Neuronal stem cell (in vitro differentiated cells): Measurements from ENCODE around the gene RAD51B.

ENCODE experiments used
- DNase-seq: peaks from one replicate; pipeline ENCODE4 v3.0.0-alpha.2; 2013; ENCODE audit warnings: low spot score
- H2AFZ ChIP-seq: one replicate; pipeline ENCODE4 v1.6.1; 2013; ENCODE audit warnings: mild to moderate bottlenecking, low read length, inconsistent platforms
- H2AK5ac ChIP-seq: 2 replicates; pipeline ENCODE4 v1.6.1; 2013; ENCODE audit warnings: low read depth, mild to moderate bottlenecking, inconsistent platforms, low read length, moderate library complexity, mixed read lengths
- H2BK120ac ChIP-seq: 2 replicates; pipeline ENCODE4 v1.6.1; 2013; ENCODE audit warnings: low read depth, mild to moderate bottlenecking, inconsistent platforms, low read length, moderate library complexity, mixed read lengths
- H2BK12ac ChIP-seq: one replicate; pipeline ENCODE4 v1.6.1; 2013; ENCODE audit warnings: low read length, inconsistent platforms
- H2BK15ac ChIP-seq: 2 replicates; pipeline ENCODE4 v1.6.1; 2013; ENCODE audit warnings: mild to moderate bottlenecking, low read length, inconsistent platforms, mixed read lengths
- H2BK5ac ChIP-seq: one replicate; pipeline ENCODE4 v1.6.1; 2013; ENCODE audit warnings: inconsistent platforms, mild to moderate bottlenecking, low read length, moderate library complexity
- H3K14ac ChIP-seq: one replicate; pipeline ENCODE4 v1.6.1; 2013; ENCODE audit warnings: low read length, inconsistent platforms
- H3K18ac ChIP-seq: 2 replicates; pipeline ENCODE4 v1.6.1; 2013; ENCODE audit warnings: low read length, inconsistent platforms
- H3K23ac ChIP-seq: 2 replicates; pipeline ENCODE4 v1.6.1; 2013; ENCODE audit warnings: low read depth, mild to moderate bottlenecking, mixed read lengths, low read length, inconsistent platforms; ENCODE audit not compliant: poor library complexity
- H3K27ac ChIP-seq: replicated peaks from 3 replicates; pipeline ENCODE4 v1.5.1; 2013; ENCODE audit warnings: low read length, inconsistent platforms
- H3K27me3 ChIP-seq, 3 experiments: 2 replicates each; pipeline ENCODE4 v1.6.1; 2013; ENCODE audit warnings: low read length in 3 of 3, mild to moderate bottlenecking in 2 of 3, inconsistent platforms in 1 of 3, low read depth in 1 of 3, mixed read lengths in 1 of 3, moderate library complexity in 1 of 3; ENCODE audit not compliant: control insufficient read depth in 3 of 3, insufficient read depth in 3 of 3
- H3K36me3 ChIP-seq, 2 donors: replicated peaks in 1 of 2; 2 replicates each; pipeline ENCODE4 v1.6.1; 2013; ENCODE audit warnings: low read length in 2 of 2; ENCODE audit not compliant: control insufficient read depth in 2 of 2, insufficient read depth in 2 of 2
- H3K4ac ChIP-seq: 2 replicates; pipeline ENCODE4 v1.6.1; 2013; ENCODE audit warnings: inconsistent platforms, mild to moderate bottlenecking, low read length, moderate library complexity
- H3K4me1 ChIP-seq, 2 donors: 1 replicate in 1 of 2; 2 replicates in 1 of 2; pipeline ENCODE4 v1.6.1; 2013; ENCODE audit warnings: low read length in 2 of 2, low read depth in 1 of 2; ENCODE audit not compliant: control insufficient read depth in 2 of 2, insufficient read depth in 1 of 2
- H3K4me2 ChIP-seq: one replicate; pipeline ENCODE4 v1.6.1; 2013; ENCODE audit warnings: mild to moderate bottlenecking, low read length, inconsistent platforms; ENCODE audit not compliant: insufficient read depth, poor library complexity, severe bottlenecking
- H3K4me3 ChIP-seq, 2 donors: 2 replicates each; pipeline ENCODE4 v1.5.1; 2013; ENCODE audit warnings: low read length in 2 of 2, mild to moderate bottlenecking in 2 of 2, inconsistent platforms in 1 of 2, moderate library complexity in 1 of 2
- H3K79me1 ChIP-seq: one replicate; pipeline ENCODE4 v1.6.1; 2013; ENCODE audit warnings: low read depth, mild to moderate bottlenecking, inconsistent platforms, low read length, moderate library complexity
- H3K9ac ChIP-seq: one replicate; pipeline ENCODE4 v1.6.1; 2013; ENCODE audit warnings: mild to moderate bottlenecking, low read depth, low read length, inconsistent platforms; ENCODE audit not compliant: poor library complexity
- H3K9me3 ChIP-seq, 2 donors: replicated peaks in 1 of 2; 2 replicates each; pipeline versions ENCODE3 to v1.6.1; 2013; ENCODE audit warnings: low read length in 2 of 2, mild to moderate bottlenecking in 2 of 2, inconsistent platforms in 1 of 2, low read depth in 1 of 2, mixed read lengths in 1 of 2, moderate library complexity in 1 of 2; ENCODE audit not compliant: control insufficient read depth in 2 of 2, insufficient read depth in 1 of 2
- H4K8ac ChIP-seq: one replicate; pipeline ENCODE4 v1.6.1; 2013; ENCODE audit warnings: low read depth, mild to moderate bottlenecking, inconsistent platforms, low read length, moderate library complexity
- H4K91ac ChIP-seq: one replicate; pipeline ENCODE4 v1.6.1; 2013; ENCODE audit warnings: low read length, low read depth, mild to moderate bottlenecking, inconsistent platforms; ENCODE audit not compliant: poor library complexity
- WGBS, 2 donors: extraction: QIAGEN DNeasy Blood & Tissue Kit; methylation state at CpG; one replicate each; pipeline ENCODE4 v1.1.7; 2013; ENCODE audit warnings: missing lambda C conversion rate in 2 of 2, mixed read lengths in 1 of 2; ENCODE audit not compliant: insufficient read length in 2 of 2, insufficient replicate concordance in 1 of 2; ENCODE audit errors: extremely low coverage in 2 of 2; 5-methylcytosine and 5-hydroxymethylcytosine counted together

RAD51B gene

DNA sequence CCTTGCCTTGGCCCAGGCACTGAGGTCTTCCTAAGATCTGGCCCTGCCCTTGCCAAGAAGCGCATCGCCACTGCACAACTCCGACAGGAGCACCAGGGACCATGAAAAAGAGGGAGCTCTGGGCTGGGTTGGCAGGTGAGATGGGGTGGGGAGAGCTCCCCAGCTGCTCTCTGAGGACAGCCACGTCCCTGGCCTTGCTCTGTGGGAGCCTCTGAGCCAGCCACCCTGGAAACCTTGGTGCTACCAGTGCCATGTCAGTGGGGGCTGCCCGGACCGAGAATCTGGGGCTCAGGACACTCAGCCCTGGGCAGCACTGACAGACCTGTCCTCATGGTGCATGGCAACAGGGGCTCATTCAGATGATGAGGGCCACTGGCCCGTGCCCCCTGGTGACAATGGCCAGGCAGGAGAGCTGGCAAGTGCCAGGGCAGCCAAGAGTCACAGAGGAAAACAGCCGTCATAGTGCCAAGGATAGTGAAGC, 838.5 kb downstream of the RAD51B start:
- peak overlapping the region; percentile 36 for H2BK120ac ChIP-seq
- peak overlapping the region; percentile 56 for H2BK15ac ChIP-seq
- no CpG with 5 or more reads among the region's 8 CpGs for WGBS, 2 donors
- H3K27ac ChIP-seq: no peak overlapping the region
- no peaks in the 10 kb centered on the region for H3K36me3 ChIP-seq
- H3K9ac ChIP-seq: no peak overlapping the region
- no peak overlapping the region for H3K23ac ChIP-seq
- H3K27me3 ChIP-seq: no peaks in the 10 kb centered on the region
- peak overlapping the region; percentile 8 for H2BK12ac ChIP-seq
- no peak overlapping the region for H2BK5ac ChIP-seq
- no peak for DNase-seq
- no peak overlapping the region for H4K8ac ChIP-seq
- H3K79me1 ChIP-seq: no peaks in the 10 kb centered on the region
- H3K18ac ChIP-seq: peak overlapping the region; percentile 77
- no peak overlapping the region for H2AFZ ChIP-seq
- no peak overlapping the region for H3K4ac ChIP-seq
- peaks cover 0 to 3% of the 10 kb centered on the region in 2 donors for H3K9me3 ChIP-seq
- peaks cover 27 to 29% of the 10 kb centered on the region in 2 donors for H3K4me1 ChIP-seq
- peak overlapping the region; percentile 95 for H2AK5ac ChIP-seq
- no peak overlapping the region for H4K91ac ChIP-seq
- no peak overlapping the region for H3K4me3 ChIP-seq
- H3K14ac ChIP-seq: peak overlapping the region; percentile 33
- no peak overlapping the region for H3K4me2 ChIP-seq

DNA sequence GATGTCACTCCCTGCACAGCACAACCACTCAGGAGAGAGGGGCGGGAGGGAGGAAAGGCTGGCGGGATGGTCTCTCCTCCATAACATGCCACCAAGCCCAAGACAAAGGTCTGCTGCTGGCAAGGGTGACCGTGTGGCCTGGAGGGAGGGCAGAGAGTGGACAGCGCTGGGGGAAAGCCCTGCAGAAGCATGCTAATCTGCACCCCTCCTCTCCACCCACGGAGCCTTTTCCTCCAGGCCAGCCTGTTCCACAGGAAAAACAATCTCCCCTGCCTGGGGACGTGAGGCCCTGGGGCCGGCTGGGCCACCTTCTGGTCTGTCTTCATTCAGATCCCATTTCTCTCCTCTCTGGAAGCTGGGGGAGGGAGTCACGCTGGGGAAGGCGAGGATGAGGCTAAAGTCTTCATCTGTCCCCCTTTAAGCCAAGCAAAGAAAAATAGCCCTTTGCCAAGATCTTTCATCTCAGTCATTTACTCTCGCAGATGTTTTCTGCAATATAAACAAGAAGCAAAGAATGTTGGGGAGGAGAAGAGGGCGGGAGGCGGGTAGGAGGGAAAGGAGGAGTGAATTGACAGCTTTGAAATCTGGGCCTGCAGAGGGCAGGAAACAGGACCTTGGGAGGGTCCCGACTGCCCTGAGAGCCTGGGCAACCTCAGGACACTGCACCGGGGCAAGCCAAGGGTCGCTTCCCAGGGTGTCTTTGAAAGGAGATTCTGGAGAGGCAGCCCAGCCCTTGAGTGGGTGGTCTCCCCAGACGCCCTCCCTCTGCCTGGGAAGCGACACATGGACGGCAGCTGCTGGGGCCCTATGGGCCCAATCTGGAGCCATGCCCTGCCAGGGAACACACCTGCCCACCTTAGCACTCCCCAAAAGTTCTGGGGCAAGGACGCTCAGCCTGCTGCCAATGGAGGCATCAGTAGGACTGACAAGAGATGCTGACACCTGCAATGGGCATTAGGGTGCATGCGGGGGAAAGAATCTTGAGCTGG, 839.7 kb downstream of the RAD51B start:
- DNase-seq: no peak
- Histone ChIP-seq H2BK12ac (peak overlapping the region; percentile 76), H2BK5ac (peak overlapping the region; percentile 9), H3K9me3 (peaks cover 0 to 3% of the 10 kb centered on the region in 2 donors), H3K79me1 (no peaks in the 10 kb centered on the region), H3K4me3 (no peak overlapping the region), H2AFZ (peak overlapping the region; percentile 76), H3K9ac (no peak overlapping the region), H3K14ac (peak overlapping the region; percentile 11), H3K4ac (no peak overlapping the region), H2BK15ac (peak overlapping the region; percentile 28), H3K36me3 (no peaks in the 10 kb centered on the region), H4K91ac (no peak overlapping the region), H3K27me3 (no peaks in the 10 kb centered on the region), H3K4me1 (peaks cover 27 to 29% of the 10 kb centered on the region in 2 donors), H4K8ac (no peak overlapping the region), H2AK5ac (peak overlapping the region; percentile 59), H3K4me2 (no peak overlapping the region), H3K27ac (peak overlapping the region; percentile 9), H2BK120ac (no peak overlapping the region), H3K18ac (peak overlapping the region; percentile 87), H3K23ac (no peak overlapping the region)
- no CpG with 5 or more reads among the region's 20 CpGs for WGBS, 2 donors

DNA sequence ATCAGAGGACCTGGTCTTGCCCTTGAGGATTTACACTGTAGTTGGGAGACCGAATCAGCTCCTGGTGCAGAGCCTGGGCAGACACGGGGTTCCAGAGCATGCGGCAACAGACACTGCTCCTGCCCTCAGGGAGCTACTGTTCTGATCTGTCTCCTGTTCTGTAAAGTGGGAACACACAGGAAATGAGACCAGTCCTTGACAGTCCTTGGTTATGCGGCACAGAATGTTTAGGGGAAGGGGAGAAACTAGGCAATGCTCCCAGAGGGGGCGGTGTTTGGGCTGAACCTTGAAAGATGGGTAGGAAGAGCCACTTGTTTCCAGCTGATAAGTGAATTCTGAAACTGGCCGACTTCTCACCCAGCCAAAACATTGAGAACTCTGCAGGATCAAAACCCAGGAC, 840.9 kb downstream of the RAD51B start:
- DNase-seq: no peak
- H4K91ac ChIP-seq: no peak overlapping the region
- no peak overlapping the region for H2BK12ac ChIP-seq
- H3K79me1 ChIP-seq: no peaks in the 10 kb centered on the region
- H3K9me3 ChIP-seq: peaks cover 0 to 3% of the 10 kb centered on the region in 2 donors
- H2BK120ac ChIP-seq: peak overlapping the region; percentile 33
- H3K4me1 ChIP-seq: peaks cover 23 to 31% of the 10 kb centered on the region in 2 donors
- H4K8ac ChIP-seq: no peak overlapping the region
- no peak overlapping the region for H2AFZ ChIP-seq
- no peaks in the 10 kb centered on the region for H3K27me3 ChIP-seq
- H3K23ac ChIP-seq: no peak overlapping the region
- H2BK5ac ChIP-seq: no peak overlapping the region
- no peak overlapping the region for H3K18ac ChIP-seq
- no peak overlapping the region for H3K9ac ChIP-seq
- WGBS, 2 donors: no CpG with 5 or more reads among the region's 6 CpGs
- H3K27ac ChIP-seq: no peak overlapping the region
- no peak overlapping the region for H3K4ac ChIP-seq
- no peak overlapping the region for H3K4me2 ChIP-seq
- no peak overlapping the region for H2AK5ac ChIP-seq
- H3K4me3 ChIP-seq: no peak overlapping the region
- H3K36me3 ChIP-seq: no peaks in the 10 kb centered on the region
- H3K14ac ChIP-seq: no peak overlapping the region
- no peak overlapping the region for H2BK15ac ChIP-seq
